ENCODE measurements around the gene PPT1.
A peak's percentile ranks its signal among the peaks of the same experiment; 100 is the strongest.

PPT1 gene

DNA sequence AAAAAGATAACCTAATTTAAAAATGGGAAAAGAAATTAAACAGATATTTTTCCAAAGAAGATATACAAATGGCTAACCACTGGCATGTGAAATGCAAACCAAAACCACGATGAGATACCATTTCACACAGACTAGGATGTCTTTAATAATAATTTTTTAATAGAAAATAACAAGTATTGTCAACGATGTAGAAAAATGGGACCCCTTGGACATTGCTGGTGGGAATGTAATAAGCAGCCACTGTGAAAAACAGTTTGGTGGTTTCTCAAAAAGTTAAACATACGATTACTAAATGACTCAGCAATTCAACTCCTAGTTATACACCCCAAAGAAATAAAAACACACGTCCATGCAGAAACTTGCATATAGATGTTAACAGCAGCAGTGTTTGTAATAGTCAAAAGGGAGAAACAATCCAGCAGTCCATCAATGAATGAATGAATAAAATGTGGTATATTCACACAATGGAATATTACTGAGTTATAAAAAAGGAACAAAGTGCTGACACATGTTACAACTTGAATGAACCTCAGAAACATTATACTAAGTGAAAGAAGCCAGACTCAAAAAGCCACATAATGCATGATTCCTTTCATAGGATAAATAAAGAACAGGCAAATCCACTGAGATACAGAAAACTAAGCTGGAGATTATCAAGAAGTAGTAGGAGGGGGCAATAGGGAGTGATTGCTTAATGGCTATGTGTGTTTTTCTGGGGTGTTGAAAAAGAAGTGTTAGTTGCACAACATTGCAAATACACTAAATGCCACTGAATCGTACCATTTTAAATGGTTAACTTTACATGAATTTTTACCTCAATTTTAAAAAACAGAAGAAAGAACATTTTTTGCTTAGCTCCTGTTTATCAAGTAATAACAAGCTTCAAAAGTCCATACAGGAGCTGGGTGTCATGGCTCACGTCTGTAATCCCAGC is 4.1 kb downstream of the PPT1 start:
- no peak for DNase-seq
- intact Hi-C loops (cut with DNase I) = no loop called here

DNA sequence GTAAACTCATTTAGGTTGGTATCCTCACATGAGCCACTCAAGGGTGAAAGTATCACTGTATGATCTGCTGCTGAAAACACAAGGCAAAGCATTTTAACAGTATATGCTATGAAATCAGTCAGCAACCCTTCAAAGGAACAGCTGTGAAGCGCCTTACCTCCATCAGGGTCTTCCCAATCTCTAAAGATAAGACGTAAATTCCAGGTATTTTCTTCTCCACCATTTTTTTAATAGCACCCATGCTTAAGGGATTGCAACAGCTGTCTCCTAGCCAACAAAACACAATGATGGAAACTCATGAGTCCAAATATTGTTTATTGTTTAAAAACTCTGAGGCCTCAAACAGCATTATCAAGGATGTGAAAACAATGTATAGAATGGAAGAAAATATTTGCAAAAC is 4.8 kb downstream of the PPT1 start:
- DNase-seq = no peak
- intact Hi-C loops (cut with DNase I) = no loop called here

DNA sequence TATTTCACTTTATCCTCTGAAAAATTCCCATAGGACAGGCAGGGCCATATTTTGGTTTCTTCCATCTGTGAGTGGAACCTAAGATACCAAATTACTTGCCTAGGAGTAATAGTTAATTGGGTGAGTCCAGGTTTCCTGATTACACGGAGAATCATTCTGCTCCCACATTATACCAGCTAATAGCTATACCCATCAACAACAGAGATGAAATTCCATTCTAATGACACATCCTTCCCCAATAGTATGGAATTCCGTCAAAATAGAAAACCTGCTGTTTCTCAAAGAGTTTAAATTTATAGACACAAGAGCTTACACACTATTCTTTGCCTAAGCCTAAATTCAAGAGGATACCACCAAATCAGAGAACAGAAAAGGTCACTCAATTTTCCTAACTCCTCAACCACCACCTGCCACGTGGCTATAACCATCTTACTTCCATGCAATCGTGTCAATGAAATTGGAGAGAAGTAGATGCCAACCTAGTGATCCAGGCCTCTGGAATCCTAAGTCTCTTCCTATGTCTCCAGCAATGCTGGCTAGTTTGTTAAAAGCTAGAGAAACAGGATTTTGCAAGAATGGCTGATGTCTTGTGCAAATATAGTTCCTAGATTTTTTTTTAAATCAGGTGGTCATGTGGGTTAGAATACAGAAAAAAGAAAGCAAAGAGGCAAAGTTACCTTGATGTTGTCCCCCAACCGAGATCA is 6.2 kb downstream of the PPT1 start:
- intact Hi-C loops (cut with DNase I) = no loop called here
- no peak for DNase-seq

DNA sequence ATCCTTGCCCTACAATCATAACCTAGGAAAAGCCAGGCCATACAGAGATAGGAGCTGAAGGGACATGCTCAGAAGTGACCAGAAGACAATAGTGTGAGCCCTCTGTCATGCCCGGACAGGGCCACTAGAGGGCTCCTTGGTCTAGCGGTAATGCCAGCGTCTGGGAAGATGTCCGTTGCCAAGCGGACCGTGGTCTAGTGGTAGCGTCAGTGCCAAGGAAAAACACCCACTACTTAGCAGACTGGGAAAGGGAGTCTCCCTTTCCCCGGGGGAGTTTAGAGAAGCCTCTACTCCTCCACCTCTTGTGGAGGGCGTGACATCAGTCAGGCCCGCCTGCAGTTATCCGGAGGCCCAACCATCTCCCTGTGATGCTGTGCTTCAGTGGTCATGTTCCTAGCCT is 12.3 kb downstream of the PPT1 start:
- intact Hi-C loops (cut with DNase I) = loop anchor here (10.0 kb wide), 1 partner anchor 230 kb away; the partner anchor contains the start of gene COL9A2
- DNase-seq = peak; percentile 67 to 97 (median 84)

DNA sequence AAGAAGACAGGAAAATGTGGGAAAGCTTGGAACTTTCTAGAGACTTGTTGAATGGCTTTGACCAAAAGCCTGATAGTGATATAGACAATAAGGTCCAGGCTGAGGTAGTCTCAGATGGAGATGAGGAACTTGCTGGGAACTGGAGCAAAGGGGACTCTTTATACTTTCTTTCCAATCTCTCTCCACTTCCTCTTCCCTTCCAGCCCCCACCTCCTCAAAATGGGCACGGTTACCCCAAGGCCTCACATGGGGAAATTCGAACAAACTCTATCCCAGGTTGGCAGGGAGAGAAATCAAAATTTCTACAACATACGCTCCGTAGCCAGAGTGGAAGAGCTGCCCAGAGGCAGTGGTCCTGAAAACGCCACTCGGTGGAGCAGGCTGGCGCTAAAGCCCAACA is 15.2 kb downstream of the PPT1 start:
- DNase-seq = no peak
- intact Hi-C loops (cut with DNase I) = loop anchor here (10.0 kb wide), 1 partner anchor 233 kb away; the partner anchor contains the start of gene COL9A2

DNA sequence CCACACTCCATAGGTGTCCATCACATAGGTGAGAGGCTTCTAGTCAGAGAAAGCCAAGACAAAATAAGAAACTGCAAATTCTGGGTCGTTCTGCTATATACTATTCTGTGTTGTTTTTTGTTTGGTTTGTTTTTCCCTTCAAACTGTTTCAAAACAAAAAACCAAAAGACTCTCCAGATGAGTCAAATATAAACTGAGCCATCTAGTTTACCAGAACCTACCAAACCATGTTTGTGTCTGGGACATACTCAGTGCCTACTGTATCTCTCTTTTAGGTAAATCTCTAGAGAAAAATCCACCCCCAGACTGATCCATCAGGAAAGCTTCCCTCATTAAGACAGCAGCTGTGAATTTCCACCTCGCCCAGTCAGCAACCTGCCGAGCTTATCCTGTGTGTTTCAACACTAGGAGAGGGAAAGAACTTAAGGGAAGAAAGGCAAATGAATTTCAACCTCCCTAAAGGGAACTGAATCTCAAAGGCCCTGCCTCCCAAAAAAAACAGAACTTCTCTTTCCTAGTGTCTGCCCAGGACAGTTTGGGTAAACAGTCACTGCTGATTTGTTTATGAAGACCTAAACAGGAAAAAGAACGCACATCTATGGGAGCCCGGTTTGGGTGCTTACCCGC is 17.2 kb downstream of the PPT1 start:
- DNase-seq = no peak
- intact Hi-C loops (cut with DNase I) = loop anchor here (10.0 kb wide), 1 partner anchor 235 kb away; the partner anchor contains the start of gene COL9A2

DNA sequence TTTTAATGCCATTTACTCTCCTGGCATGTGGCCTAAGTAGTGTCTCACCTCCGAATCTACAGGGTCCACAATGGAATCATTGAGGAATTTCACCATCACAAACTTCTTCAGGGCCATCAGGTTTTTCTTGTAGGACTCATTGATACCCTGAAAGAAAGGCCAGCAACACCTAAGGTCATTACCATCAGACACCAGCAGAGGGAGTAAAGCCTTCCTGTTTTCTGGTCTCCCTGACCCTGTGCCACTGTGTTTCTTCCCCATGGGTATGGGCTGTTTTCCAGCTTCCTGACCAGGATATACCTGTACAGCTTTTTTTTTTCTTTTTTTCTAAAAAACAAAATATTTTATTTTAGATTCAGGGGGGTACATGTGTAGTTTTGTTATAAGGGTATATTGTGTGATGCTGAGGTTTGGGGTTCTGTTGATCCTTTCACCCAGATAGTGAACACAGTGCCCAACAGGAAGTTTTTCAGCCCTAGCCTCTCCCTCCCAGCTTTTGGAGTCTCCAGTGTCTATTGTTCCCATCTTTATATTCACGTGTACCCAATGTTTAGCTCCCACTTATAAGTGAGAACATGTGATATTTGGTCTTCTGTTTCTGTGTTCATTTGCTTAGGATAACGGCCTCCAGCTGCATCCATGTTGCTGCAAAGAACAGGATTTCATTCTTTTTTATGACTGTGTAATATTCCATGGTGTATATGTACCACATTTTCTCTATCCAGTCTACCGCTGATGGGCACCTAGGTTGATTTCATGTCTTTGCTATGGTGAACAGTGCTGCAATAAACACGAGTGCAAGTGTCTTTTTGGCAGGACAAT is 18.3 kb downstream of the PPT1 start:
- peak in 1 of 10 donors; percentile 17 for DNase-seq
- intact Hi-C loops (cut with DNase I) = no loop called here

DNA sequence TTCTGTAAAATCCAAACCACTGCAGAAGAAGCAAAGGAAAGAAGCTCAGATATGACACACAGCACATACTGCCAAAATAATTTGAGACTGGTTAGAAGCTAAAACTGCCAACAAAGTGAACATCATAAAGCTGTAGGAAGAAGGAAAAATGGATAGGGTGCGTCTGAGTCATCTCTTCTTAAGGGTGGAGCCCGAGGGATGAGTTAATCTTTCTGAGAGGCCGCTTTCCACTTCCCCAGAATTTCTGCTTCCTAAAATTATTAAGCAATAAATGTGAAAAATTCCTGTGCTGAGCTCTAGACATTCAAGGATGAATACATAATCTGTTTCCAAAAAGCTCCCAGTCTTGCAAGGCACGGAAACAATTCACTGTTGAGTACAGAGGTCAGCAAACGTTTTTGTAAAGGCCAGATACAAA is 20.1 kb downstream of the PPT1 start:
- intact Hi-C loops (cut with DNase I) = no loop called here
- DNase-seq = no peak

DNA sequence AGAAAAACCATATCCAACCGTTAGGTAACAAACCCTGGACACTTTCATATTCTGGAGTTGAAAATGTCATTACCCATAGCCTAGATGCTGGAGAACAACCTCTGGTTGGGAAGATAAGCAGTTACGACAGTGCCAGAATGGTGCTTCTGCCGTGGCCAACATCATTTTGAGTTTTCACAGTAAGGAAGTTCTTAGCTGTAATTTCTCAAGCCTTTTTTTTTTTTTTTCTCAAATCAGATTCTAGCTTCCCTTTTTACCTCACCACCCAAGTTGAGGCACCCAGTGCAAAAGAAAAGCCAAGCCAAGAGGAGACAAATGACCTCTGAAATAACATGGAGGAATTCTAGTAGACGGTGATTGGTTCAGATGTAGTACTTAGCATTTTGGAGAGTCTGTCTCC is 21.8 kb downstream of the PPT1 start:
- intact Hi-C loops (cut with DNase I) = no loop called here
- DNase-seq = no peak

DNA sequence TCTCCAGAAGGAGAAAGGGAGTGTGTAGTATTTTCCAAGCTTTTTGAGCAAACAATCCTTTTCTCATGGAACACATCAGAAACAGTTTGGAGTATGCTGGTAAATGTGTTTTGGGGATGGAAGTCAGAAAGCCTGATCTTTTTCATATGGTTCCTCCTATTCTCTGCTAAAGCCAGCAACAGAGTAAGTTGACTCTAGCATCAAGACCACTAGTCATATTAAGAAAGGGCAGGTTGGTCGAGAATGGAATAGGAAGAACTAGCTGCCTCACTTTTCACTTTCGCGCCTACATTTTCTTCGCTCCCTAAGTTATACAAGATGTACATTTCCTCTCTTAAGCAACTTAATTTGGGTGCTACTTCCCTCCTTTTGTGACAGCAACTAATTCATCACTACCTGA is 24.0 kb downstream of the PPT1 start:
- no peak for DNase-seq
- intact Hi-C loops (cut with DNase I) = no loop called here

DNA sequence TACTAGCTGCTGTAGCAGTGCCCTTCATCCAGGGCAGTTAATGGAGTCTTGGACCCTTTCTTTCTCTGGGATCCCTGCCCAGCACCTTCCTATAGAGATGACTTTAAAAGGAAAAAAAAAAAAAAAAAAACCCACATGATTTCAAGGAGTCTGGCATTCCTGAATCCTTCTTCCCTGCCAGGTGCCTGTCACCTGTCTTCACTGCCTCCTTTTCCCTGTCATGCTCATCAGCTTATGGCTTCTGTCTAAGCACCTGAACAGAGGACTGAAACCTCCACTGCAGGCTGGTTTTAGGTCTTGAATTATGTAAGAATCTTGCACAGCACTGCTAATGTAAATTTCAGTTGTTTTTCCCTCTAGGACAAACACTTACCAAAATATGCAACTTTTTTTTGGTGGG is 24.9 kb downstream of the PPT1 start:
- intact Hi-C loops (cut with DNase I) = no loop called here
- no peak for DNase-seq

DNA sequence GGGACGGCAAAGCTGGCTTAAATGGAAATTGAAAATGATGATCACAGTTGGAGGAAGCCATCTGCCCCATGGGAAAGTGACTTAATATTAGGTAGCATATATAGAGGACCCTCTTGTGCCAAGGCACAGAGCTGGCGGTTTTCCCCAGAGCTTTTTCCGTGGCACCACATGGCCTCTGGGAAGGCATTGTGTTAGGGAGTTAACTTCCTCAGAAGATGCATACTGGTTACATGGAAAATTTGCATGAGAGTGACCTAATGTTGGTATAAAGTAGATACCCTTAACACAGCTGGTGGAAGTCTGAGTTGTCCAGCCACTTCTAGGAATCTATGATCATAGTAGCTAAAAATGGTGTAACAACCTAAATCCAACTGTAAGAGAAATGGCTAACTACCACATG is 29.2 kb downstream of the PPT1 start:
- intact Hi-C loops (cut with DNase I) = no loop called here
- no peak for DNase-seq

DNA sequence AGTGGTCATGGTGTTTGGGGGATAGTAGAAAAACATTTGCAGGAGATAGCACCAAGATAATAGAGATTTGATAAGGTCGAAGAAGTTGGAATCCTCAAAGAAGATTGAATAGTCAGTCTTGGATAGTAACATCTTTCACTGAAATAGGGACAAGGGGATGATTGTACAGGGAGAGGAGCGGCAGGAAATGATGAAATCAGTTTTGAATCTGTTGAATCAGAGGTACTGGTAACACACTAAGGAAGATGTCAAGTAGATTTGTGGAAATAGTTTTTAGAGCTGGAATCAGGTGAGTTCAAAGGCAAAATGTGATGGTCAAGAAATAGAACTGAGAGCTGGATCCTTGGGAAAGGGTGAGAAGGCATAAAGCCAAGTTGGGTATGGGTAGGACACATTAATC is 30.0 kb downstream of the PPT1 start:
- intact Hi-C loops (cut with DNase I) = no loop called here
- no peak for DNase-seq

DNA sequence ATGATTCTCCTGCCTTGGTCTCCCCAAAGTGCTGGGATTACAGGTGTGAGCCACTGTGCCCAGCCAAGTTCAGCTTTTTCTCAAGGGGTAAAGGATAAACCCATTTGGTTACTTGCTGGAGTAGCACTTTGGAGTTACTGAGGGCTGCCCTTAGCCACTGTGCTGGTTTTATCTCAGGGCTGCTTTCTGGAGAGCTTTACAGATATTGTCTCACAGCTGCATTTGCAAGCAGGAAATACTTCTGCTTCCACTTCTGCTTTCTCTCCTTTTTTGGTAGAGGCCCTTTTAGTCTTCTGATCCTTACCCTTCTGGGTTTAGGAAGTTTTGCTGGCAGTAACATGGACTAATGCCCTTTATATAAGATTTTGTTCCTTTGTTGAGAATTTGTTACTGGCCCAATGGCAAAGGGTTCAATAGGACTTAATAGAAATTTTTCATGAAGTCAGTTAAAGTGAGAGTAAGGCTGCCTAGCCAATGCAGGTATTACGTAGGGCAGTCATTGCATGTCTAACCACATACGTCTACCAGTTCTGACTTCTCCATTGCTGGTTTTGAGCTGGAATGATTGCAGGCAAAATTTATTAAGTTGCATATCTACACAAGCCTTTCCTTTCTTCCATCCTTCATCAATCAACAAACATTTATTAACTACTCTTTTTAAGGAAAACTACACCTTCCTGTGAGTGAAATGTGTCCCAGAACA is 32.1 kb downstream of the PPT1 start:
- intact Hi-C loops (cut with DNase I) = no loop called here
- no peak for DNase-seq

DNA sequence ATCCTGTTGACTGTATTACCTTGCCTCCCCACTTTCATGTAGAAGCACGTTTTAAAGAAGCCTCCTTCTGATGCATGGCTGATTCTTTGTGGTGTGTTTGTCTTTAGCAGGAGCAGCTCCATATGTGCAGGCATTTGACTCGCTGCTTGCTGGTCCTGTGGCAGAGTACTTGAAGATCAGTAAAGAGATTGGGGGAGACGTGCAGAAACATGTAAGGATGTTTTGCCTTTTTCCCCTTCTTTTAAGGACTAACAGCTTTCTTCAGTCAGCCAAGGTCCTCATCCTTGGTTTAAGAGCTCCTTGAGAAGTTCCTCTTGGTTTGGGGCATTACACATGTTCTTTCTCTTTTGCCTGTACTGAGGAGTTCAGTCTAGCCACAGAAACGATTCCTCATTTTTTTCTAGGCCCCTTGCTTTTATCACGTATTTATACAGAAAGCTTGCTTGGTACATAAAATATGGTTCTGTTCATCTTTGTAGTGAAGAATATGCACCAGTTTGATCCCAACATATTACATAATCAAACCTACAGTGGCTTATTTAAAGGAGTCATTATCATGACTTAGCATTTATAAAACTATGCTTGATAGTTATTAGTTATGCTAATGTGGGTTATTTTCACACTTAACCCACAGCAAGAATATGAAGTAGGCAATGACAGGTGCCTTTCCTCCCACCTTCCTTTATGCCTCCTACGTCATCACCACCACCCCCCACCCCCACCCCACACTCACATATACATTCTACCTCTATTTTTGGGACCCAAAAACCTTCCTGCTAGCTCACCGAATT is 36.9 kb downstream of the PPT1 start:
- intact Hi-C loops (cut with DNase I) = no loop called here
- DNase-seq = no peak

DNA sequence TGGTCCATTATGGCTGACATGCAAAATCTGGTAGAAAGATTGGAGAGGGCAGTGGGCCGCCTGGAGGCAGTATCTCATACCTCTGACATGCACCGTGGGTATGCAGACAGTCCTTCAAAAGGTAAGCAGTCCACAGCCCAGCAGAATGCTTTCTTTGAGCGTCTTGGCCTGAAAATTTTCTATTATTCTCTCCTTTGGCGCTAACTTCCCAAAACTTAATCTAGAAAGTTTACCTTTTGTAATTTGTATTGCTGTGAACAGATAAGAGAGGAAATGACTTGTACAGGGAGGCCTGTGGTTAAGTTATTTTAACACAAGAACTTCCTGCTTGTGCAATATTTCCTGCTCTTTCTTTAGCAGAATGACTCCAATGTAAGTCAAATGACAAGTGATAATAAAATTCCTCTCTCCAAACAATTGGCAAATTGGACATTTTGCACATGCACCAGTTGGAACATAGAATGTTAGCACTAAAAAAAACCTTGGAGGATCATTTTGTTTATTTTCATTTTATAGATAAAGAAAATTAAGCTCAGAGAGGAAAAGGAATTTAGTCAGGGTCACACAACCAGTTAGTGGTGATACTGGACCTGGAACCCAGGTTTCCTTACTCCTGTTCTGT is 37.6 kb downstream of the PPT1 start:
- intact Hi-C loops (cut with DNase I) = no loop called here

DNA sequence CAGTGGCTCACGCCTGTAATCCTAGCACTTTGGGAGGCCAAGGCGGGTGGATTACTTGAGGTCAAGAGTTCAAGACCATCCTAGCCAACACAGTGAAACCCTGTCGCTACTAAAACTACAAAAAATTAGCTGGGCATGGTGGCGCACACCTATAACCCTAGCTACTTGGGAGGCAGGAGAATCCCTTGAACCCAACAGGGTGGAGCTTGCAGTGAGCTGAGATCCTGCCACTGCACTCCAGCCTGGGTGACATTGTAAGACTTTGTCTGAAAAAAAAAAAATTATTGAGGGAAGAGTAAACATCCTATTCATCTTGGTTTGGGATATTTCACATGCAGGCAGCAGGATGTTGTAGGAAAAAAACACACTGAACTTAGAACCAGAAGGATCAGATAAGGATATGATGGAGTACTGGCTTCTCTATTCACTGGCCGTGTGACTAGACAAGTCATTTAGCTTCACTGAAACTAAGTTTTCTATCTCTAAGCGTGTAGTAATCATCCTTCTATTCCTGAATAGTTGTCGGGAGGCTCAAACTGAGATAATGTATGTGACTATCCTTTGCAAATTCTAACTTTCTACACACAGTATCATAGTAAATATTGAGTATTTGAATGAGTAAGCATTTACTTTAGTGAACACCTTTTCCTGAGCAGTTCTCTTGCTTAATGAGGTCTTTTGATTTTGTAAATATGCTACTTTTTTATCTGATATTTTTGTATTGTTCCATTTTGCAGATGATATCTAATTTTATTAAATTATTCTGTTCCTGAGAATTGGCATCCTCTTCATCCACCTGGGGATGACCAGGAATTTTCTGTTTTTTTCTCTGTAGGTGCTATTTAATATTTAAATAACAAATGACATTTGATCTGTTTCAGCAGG is 38.4 kb downstream of the PPT1 start:
- intact Hi-C loops (cut with DNase I) = no loop called here
- no peak for DNase-seq

More for the DNA sequence above, 37.6 kb downstream of the PPT1 start:
- no peak for DNase-seq

DNA sequence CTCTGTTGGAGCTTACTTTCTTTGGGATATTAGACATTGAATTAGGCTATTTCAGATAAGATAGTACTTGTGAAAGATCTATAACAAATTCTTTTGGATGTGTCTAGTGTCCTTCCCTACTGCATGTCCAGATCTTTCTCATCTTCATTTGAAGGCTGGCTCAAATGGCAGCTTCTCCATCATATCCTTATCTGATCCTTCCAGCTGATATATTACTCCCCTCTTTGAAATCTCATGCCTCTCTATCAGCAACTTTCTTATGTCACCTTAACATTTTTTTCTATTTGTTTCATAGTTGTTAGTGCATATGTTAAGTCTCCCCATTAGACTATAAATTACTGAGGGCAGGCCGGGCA is 39.0 kb downstream of the PPT1 start:
- intact Hi-C loops (cut with DNase I) = no loop called here
- DNase-seq = no peak
